Measurements from ENCODE around the gene LRRD1.
"Not testable (repeated sequence)": the region's sequence is repeated elsewhere in the genome, so short reads cannot be mapped to it uniquely, and the experiment has no call there.

The LRRD1 gene

DNA sequence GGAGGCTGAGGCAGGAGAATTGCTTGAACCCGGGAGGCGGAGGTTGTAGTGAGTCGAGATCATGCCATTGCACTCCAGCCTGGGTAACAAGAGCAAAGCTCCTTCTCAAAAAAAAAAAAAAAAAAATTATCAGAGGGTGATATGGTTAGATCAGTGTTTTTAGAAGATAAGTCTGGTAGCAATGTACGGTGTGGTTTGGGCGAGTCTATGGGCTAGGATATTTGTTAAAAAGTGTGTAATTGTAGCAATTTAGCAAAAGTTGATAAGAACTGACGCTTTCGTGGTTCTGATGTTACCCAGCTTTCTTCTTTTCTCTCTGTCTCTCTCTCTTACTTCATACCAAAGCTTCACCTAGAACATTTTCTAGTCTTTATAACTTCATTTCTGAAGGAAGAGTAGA lies 37.8 kb downstream of the LRRD1 start:
- DNase-seq (ENCODE audit: low read depth in 2 of 2) = no peak

DNA sequence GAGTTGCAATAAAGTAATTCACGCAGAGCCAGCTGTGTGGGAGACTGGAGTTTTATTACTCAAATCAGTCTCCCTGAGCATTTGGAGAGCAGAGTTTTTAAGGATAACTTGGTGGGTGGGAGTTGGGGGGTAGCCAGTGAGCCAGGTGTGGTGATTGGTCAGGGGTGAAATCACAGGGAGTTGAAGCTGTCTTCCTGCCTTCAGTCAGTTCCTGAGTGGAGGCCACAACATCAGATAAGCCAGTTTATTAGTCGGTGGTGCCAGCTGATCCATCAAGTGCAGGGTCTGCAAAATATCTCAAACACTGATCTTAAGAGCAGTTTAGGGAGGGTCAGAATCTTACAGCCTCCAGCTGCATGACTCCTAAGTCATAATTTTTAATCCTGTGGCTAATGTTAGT lies 41.4 kb downstream of the LRRD1 start:
- no peak for DNase-seq (ENCODE audit: low read depth in 2 of 2)

DNA sequence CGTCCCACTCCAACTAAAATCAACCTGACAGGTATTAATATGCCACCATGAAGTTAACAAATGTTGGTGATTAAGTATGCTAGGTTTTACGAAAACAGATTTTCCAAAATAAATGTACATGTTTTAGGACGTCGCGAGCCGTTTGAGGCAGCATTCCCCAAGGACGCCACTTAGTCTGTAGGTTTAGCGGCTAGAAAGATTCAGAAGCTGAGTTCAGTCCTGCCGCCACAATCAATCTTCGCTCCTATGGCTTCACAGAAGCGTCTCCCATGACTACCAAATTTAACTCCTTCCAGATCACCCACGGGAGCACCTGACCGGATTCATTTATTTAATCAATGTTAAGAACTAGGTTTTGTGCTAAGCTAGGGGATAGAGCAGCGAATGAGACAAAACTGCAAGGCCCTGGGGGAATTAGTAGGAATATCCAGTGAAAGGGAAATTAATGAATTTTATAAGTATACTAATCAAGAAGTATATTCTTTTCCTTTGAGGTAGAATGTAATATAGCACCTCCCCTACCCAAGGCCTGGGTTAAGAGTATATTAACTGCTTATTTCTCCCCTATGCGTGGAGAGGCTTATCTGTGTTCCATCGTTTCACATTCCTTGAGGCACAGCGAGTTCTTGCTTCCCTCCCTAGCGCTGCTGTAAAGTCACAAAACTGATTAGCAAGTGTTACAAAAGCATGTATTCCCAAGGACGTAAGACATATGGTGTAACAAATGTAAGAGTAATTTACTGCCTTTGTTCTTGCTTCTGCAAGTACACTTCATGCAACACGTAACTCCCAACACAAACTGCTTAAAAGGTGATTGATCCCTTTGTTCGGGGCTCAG lies 43.7 kb downstream of the LRRD1 start:
- DNase-seq (ENCODE audit: low read depth in 2 of 2) = no peak

DNA sequence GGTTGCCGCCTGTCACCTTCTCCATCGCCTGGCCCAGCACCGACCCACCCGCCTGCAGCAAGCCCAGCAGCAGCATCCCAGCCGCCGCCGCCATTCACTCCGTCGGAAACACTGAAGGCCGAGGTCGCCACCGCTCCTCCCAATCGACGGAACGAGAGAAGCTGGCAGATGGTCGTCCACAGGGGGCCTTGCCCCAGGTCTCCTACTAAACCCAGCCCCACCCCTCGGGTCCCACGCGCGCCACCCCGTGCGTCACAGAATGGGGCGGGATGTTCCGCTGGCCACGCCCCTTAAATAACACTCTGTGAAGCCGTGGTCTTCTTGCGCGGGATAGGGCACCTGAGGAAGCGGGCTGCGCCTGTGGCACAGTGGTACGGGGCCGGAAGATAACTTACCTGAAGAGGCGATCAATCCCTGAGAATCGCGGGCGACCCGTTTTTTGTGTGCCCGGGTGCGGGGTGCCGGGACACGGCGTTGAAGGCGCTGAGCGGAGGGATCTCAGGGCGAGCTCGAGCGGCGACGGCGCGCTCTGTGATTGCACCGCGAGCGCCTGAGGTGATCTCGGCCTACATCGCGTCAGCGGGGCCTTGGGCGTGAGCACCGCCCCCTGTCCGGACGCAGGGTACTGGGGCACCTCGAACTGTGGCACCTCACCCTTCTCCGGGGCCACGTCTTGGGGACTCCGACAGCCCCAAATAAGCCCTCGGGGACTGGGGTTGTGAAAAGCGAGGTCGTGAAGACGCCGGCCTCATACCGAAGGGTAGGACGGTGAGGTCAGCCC lies 44.5 kb downstream of the LRRD1 start, which contains the start of gene CYP51A1:
Gene CYP51A1, minus strand, starts transcription at position 207 of the 781 bp plus-strand sequence. Its CDS starts 113 bp downstream, at position 94.
- DNase-seq (ENCODE audit: low read depth in 2 of 2) = peak; percentile 88 to 90

DNA sequence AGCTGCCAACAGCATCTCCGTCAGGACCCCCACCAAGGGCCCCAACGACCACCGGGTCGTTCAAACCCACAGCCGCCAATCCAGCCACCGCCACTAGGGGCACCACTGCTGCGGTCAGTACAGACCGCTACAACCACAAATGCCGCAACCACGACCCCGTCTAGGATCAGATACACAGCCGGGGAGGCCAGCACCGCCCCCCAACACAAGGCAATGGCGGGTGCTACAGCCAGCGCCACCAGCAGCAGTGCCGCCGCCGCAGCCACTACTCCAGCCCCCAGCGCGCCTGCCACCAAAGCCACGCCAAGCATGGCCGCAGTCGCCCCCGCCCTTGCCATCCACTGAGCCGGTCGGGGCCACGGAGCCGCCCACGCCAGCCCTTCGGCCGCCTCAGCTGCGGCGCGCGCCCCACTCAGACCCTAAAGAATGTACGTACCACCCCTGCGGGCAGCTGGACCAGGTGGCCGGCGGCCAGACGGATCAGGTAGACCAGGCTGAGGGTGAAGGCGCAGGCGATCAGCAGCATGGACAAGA lies 45.1 kb downstream of the LRRD1 start:
- peak; percentile 24 to 36 for DNase-seq (ENCODE audit: low read depth in 2 of 2)

DNA sequence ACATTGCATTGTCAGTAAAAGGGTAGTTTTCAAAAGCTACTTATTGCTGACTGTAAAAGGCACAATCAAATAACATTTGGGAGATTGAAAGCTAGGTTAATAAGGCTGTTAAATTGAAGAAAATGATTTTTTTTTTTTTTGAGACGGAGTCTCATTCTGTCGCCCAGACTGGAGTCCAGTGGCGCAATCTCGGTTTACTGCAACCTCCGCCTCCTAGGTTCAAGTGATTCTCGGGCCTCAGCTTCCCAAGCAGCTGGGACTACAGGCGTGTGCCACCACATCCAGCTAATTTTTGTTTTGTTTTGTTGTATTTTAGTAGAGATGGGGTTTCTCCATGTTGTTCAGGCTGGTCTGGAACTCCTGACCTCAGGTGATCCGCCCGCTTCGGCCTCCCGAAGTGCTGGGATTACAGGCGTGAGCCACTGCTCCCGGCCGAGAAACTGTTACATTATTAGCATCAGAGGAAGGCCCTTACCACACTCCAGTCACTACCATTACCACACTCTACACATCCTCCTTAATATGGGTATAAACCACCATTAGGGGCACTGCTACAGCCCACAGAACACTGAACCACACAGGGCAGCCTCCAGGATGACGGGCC lies 45.7 kb downstream of the LRRD1 start:
- no peak for DNase-seq (ENCODE audit: low read depth in 2 of 2)

DNA sequence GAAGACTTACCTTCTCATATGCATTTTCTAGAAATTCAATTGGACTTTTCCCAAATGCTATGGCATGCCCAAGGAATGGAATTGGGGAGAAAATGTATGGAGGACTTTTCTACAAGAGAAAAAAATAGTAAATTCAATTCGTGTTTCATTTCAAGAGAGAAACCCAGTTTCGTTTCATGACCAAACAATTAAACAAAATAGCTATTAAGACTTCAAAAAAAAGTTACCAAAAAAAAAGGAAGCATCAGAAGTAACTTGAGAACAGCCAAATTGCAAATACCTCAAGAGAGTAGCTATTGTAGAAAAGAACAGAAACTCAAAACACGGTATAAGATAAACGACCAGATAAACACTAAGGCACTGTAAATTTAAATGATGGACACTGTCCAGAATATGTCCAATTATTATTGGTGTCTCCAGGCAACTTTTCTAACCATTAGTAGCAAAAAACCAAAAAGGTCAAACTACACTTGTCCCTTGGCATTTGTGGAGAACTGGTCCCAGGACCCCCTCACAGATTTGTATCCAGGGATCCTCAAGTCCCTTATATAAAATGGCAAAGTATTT lies 47.1 kb downstream of the LRRD1 start:
- no peak for DNase-seq (ENCODE audit: low read depth in 2 of 2)

DNA sequence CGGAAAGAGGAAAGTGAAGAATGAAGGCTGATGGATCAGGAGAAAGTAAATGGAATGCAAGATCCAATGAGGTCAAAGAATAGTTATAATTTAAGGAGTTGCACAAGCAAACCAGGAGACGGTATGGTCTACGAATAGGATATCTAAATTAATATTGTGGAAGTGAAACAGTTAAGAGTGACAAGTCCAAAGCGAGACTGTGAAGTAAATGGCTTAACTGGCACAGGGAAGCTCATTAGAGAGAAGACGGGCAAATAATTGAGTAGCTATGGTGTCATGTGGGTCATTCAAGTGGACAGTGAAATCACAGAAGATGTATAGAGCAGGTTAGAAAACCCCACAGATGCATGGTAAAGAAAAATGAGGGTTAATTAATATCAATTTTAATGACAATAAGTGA lies 47.8 kb downstream of the LRRD1 start:
- no peak for DNase-seq (ENCODE audit: low read depth in 2 of 2)

DNA sequence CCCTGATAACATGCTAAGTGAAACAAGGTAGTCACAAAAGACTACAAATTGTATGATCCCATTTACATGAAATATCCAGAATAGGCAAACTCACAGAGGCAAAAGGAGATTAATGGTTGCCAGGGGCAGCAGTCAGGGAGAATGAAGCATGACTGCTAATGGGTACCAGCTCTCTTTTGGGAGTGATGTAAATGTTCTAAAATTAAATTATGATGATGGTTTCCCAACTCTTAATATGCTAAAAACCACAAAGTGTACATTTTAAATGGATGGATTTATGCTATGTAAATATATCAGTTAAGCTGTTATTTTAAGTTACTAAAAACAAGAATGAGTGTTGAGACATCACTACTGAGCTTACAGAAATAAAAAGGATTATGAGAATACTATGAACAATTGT lies 57.3 kb downstream of the LRRD1 start:
- DNase-seq (ENCODE audit: low read depth in 2 of 2) = no peak

DNA sequence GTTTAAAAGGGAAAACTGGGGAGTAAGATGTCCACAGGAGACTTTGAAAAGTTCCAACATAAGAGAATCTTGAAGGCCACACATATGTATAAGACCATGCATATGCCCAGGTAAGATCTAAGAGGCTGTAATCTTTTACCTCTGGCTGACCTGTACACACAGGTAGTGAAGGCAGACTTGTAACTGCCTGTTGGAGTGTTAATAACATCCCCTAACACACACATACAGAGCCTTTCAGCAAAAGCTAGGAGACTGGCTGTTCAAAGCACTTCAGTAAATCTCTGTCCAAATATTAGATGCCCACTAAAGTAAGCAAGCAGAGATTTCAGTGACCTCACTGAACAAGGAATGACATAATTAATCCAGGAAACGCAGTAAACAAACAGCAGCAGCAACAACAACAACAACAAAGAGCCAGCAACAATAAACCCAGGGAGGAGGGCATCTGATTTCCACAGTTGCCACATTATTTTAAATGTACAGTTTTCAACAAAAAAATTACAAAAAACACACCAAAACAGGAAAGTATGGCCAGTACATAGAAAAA lies 59.7 kb downstream of the LRRD1 start:
- DNase-seq (ENCODE audit: low read depth in 2 of 2) = no peak

DNA sequence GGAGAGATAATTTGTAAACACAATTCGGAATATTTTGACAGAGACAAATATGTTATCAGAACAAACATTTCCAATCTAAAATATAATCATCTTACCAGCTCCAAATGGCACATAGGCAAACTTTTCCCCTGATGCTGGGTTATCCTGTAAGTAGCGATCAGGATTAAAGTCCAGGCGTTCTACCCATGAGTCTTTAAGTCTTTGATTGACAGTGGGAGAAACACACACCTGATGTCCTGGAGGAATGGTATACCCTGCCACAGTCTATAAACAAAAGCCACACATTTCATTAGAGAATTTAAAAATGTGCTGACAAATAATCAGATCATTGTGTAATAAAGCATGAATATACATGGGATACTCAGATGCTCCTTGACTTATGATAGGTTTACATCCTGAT lies 62.0 kb downstream of the LRRD1 start:
- no peak for DNase-seq (ENCODE audit: low read depth in 2 of 2)

DNA sequence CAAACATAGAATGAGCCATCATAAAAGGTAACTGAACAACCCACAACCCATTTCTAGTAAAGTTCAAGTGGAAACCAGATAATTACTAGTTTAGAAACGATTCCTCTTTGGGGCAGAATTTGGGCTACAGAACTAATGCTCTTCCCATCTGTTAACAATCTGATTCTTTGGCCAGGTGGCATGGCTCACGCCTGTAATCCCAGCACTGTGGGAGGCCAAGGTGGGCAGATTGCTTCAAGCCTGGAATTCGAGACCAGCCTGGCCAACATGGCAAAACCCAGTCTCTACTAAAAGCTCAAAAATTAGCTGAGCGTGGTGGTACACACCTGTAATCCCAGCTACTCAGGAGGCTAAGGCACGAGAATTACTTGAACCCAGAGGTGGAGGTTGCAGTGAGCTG lies 63.1 kb downstream of the LRRD1 start:
- DNase-seq (ENCODE audit: low read depth in 2 of 2) = no peak

DNA sequence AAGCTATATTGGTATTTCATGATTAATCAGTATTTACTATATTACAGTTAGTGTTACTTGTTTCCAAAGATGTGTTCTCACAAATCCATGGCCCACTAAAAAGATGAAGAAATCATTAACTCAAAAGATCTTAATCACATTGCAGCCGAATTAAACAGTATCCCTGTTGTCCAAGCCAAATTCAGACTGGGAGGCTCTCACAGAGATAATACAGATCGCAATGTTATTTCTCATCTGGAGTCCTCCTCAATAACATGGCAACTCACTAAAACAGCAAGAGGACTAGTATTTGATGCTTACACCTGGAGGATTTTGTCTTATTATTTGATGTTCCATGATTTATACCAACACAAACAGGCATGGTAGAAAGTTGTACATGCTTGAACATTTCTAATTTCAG lies 68.1 kb downstream of the LRRD1 start:
- DNase-seq (ENCODE audit: low read depth in 2 of 2) = no peak

DNA sequence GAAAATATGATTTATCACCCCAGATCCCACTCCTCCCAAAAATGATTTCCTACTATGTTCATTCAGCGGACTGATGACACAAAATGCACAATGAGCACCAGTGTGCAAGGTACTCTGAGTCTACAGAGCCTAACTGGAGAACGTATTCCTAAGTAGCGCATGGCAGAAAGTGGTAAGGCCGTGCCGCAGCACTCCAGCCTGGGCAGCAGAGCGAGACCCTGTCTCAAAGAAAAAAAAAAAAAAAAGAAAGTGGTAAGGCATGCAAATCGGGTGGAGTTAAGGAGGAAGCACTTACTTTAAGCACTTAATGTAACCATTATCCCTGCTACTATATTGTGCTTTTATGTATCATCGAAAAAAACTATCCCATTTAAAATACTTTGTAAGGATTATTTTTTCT lies 70.1 kb downstream of the LRRD1 start:
- DNase-seq (ENCODE audit: low read depth in 2 of 2) = no peak

DNA sequence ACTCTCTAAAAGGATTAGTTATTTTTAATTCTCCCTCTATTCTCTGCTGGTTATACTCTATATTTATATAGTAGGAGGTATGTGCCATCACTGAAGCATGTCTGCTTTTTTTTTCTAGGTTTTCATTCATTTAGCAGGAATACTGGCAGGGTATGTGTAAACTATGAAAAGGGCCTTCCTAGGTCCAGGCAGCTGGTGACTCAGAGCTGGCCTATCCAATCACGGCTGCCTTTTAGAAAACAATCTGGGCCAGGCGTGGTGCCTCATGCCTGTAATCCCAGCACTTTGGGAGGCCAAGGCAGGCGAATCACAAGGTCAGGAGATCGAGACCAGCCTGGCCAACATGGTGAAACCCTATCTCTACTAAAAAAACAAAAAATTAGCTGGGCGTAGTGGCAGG lies 76.1 kb downstream of the LRRD1 start:
- DNase-seq (ENCODE audit: low read depth in 2 of 2) = not testable (repeated sequence)

DNA sequence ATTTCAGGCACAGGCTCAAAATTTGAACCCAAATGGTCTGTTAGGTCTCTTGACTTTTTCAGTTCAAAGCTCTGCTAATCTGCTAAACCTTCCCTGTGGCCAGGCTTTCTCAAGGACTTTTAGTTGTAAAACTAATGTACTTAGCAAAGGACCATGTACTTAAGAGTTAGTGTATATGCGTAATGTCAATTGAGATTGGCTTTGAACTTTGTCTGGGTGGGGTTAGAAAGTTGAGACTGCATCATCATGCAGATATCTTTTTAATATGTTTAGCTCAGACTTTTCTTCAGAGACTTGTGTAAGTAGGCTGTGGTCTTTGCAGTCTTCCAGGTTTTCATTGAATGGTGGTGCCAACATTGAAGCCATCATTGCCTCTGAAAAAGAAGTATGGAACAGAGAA lies 78.4 kb downstream of the LRRD1 start:
- DNase-seq (ENCODE audit: low read depth in 2 of 2) = no peak

DNA sequence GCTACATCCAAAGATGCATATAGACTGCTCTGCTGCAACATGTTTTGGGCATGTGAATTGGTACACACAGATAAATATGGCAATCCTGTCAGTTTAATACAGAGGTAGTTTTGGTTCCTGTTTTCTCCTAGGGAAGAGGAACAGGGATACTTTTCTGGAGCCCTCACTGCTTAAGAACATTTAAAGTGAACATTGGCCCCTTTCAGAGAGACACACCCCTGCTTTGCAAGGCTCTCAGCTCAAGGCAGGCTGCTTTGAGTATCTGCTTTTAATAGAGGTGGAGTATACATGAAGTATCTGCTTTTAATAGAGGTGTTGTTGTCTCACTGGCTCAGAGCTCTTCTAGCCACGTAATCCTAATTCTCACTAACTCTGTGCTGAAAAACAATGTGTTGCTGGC lies 83.6 kb downstream of the LRRD1 start:
- no peak for DNase-seq (ENCODE audit: low read depth in 2 of 2)
